Nephron progenitor cell (in vitro differentiated cells): ENCODE measurements around the gene CFAP74.
"Not testable (repeated sequence)": the region's sequence is repeated elsewhere in the genome, so short reads cannot be mapped to it uniquely, and the experiment has no call there.

Source experiments
- DNase-seq: peaks from one replicate; pipeline ENCODE4 v3.0.0; 2021
- H3K27ac Mint-ChIP-seq: 2 replicates; pipeline ENCODE4 v1.8.0; 2021; ENCODE audit warnings: mild to moderate bottlenecking, moderate library complexity, mixed read lengths
- H3K27me3 Mint-ChIP-seq: 2 replicates; pipeline ENCODE4 v1.8.0; 2021; ENCODE audit warnings: mild to moderate bottlenecking, low read depth, mixed read lengths; ENCODE audit not compliant: poor library complexity
- H3K36me3 Mint-ChIP-seq: 2 replicates; pipeline ENCODE4 v1.8.0; 2021; ENCODE audit warnings: low read depth, mixed read lengths
- H3K4me1 Mint-ChIP-seq: 2 replicates; pipeline ENCODE4 v1.8.0; 2021; ENCODE audit warnings: mixed read lengths
- H3K4me3 Mint-ChIP-seq: 2 replicates; pipeline ENCODE4 v1.8.0; 2021; ENCODE audit warnings: mild to moderate bottlenecking, moderate library complexity, mixed read lengths
- H3K9me3 Mint-ChIP-seq: 2 replicates; pipeline ENCODE4 v1.8.0; 2021; ENCODE audit warnings: mild to moderate bottlenecking, moderate library complexity, mixed read lengths
- TF ChIP-seq, protein P1 (sequence below): fragments of 200-600 bp; sonication (generic); IDR thresholded peaks from 2 replicates; pipeline ENCODE4 v1.5.0; 2021; ENCODE audit warnings: antibody characterized with exemption

Gene CFAP74

DNA sequence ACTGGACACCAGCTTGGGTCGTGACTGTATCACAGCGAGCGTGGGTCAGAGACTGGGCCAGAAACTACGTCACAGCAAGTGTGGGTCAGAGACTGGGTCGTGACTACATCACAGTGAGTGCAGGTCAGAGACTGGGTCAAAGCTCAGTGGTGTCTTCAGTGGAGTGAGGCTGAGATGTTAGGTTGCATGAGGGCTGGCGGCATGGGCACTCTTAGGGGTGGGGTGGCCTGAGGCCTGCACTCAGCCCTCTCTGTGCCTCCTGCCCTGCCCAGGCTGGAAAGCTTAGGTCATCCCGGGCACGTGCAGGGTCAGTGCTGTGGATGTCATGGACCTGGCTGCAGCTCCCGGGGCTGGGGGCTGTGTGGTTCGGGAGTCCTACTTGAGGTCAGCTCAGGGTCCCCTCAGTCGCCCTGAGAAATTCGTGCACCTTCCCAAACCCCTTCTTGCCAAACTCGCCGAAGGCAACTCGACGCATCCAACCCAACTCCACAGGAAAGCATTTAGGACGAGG lies 19.0 kb downstream of the CFAP74 start:
- Mint-ChIP-seq H3K27me3 (peaks cover 6% of the 10 kb centered on the region), H3K36me3 (no peaks in the 10 kb centered on the region), H3K27ac (peak overlapping the region; percentile 72), H3K4me3 (no peak overlapping the region), H3K9me3 (peaks cover 4% of the 10 kb centered on the region), H3K4me1 (peaks cover 38% of the 10 kb centered on the region)
- no peak for DNase-seq
- TF ChIP-seq, protein P1, sequence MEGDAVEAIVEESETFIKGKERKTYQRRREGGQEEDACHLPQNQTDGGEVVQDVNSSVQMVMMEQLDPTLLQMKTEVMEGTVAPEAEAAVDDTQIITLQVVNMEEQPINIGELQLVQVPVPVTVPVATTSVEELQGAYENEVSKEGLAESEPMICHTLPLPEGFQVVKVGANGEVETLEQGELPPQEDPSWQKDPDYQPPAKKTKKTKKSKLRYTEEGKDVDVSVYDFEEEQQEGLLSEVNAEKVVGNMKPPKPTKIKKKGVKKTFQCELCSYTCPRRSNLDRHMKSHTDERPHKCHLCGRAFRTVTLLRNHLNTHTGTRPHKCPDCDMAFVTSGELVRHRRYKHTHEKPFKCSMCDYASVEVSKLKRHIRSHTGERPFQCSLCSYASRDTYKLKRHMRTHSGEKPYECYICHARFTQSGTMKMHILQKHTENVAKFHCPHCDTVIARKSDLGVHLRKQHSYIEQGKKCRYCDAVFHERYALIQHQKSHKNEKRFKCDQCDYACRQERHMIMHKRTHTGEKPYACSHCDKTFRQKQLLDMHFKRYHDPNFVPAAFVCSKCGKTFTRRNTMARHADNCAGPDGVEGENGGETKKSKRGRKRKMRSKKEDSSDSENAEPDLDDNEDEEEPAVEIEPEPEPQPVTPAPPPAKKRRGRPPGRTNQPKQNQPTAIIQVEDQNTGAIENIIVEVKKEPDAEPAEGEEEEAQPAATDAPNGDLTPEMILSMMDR, result no peak

DNA sequence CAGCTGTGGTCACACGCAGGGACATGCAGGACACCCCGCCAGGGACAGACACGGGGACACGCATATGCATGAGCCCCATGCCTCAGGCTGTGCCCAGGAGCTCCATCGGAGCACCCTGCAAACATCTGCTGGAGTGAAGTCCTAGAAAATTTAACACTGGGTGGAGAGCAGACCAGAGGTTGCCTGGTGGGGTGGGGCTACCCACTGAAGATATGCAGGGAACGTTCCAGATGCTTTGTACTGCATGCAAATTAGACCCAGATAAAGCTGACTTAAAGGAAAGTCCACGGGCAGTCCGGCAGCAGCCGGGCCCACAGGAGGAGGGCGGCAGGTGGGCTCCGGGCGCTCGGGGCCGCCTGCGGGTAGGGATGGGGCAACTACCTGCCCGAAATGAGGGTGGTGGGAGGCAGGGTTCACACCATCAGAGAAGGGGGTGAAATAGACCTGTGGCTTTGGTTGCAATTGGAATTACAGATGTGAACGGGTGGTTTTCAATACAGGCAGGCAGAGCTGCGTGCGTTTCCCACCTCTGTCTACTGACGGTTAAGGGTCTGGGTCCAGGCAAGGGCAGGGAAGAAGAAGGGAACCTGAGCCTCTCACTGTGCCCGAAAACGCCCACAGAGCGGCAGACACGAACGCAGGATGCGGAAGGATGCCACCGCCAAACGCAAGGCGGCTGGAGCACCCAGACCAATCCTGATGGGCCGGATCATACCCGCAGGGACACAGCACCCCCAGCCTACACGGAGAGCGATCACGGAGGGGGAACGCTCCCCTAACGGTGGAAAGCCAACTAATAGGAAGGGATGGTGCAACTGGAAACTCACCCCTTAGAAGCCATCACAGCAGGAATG lies 21.0 kb downstream of the CFAP74 start:
- TF ChIP-seq, protein P1, result no peak
- no peak for DNase-seq
- peaks cover 20% of the 10 kb centered on the region for H3K9me3 Mint-ChIP-seq
- H3K4me1 Mint-ChIP-seq, result peaks cover 20% of the 10 kb centered on the region
- H3K27ac Mint-ChIP-seq, result no peak overlapping the region
- H3K27me3 Mint-ChIP-seq, result peaks cover 12% of the 10 kb centered on the region
- H3K36me3 Mint-ChIP-seq, result no peaks in the 10 kb centered on the region
- H3K4me3 Mint-ChIP-seq, result no peak overlapping the region

DNA sequence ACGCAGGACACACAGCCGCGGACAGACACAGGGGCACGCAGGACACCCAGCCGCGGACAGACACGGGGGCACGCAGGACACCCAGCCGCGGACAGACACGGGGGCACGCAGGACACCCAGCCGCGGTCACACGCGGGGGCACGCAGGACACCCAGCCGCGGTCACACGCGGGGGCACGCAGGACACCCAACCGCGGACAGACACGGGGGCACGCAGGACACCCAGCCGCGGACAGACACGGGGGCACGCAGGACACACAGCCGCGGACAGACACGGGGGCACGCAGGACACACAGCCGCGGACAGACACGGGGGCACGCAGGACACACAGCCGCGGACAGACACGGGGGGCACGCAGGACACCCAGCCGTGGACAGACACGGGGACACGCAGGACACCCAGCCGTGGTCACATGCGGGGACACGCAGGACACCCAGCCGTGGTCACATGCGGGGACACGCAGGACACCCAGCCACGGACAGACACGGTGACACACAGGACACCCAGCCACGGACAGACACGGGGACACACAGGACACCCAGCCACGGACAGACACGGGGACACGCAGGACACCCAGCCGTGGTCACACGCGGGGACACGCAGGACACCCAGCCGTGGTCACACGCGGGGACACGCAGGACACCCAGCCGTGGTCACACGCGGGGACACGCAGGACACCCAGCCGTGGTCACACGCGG lies 21.8 kb downstream of the CFAP74 start:
- H3K27ac Mint-ChIP-seq, DNase-seq, H3K36me3 Mint-ChIP-seq, H3K4me3 Mint-ChIP-seq: not testable (repeated sequence)
- Mint-ChIP-seq H3K4me1 (peaks cover 25% of the 10 kb centered on the region), H3K27me3 (peaks cover 20% of the 10 kb centered on the region), H3K9me3 (peaks cover 20% of the 10 kb centered on the region)

DNA sequence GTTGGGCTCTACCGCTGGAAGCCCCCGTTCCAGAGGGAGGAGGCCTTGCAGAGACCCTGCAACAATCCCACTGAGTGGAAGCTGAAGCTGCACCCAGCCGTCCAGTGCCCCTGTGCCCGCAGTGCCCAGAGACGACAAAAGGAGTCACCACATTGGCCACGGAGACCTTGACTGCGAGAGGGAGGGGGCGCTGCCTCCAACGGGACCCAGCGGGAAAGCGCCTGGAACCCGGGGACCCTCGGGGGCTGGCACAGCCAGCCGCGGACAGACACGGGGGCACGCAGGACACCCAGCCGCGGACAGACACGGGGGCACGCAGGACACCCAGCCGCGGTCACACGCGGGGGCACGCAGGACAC lies 22.5 kb downstream of the CFAP74 start:
- Mint-ChIP-seq H3K4me1 (peaks cover 21% of the 10 kb centered on the region), H3K27ac (no peak overlapping the region), H3K9me3 (peaks cover 25% of the 10 kb centered on the region), H3K4me3 (no peak overlapping the region), H3K36me3 (no peaks in the 10 kb centered on the region), H3K27me3 (peaks cover 26% of the 10 kb centered on the region)
- no peak for DNase-seq
- TF ChIP-seq, protein P1, result no peak

GRCh38 chr1:1980467-1981141 lies 23.0 kb downstream of the CFAP74 start:
- Mint-ChIP-seq H3K27me3 (peaks cover 27% of the 10 kb centered on the region), H3K4me1 (peaks cover 21% of the 10 kb centered on the region), H3K4me3 (no peak overlapping the region), H3K9me3 (peaks cover 25% of the 10 kb centered on the region), H3K27ac (no peak overlapping the region), H3K36me3 (no peaks in the 10 kb centered on the region)
- TF ChIP-seq, protein P1, result no peak
- no peak for DNase-seq
